Panc1 (cell line): Measurements from ENCODE around the gene ITPR3. TPM values are rescaled to one million over a fixed set of nuclear protein-coding genes. Genes with fewer than 3 reads are reported as not detected.

ENCODE experiments used
- ATAC-seq: fragments of 200-7000 bp; cut with Tn5 transposase; 2 replicates; pipeline ENCODE4 v1.9.1; 2020; ENCODE audit warnings: mild to moderate bottlenecking, moderate library complexity
- BruUV-seq: library from RNA; stranded (reverse); fragments of 400-500 nt; replicated peaks from 2 replicates; lab custom pipeline; 2021; lab: Mats Ljungman, UMichigan
- CTCF ChIA-PET: fragments of 300-600 bp; sonication (Branson Sonifier 250); formaldehyde crosslinking; loops from one replicate; lab custom pipeline; 2022; ENCODE audit warnings: antibody characterized with exemption; lab: Charles Lee
- POLR2A ChIA-PET: fragments of 300-600 bp; sonication (Branson Sonifier 250); formaldehyde crosslinking; loops from one replicate; lab custom pipeline; 2022; ENCODE audit warnings: antibody characterized with exemption; lab: Charles Lee
- DNase-seq: peaks from one replicate; pipeline ENCODE4 v3.0.0-alpha.2; 2010; ENCODE audit warnings: low read depth, low spot score
- H3K27ac ChIP-seq: 2 replicates; pipeline ENCODE4 v1.5.1; 2011; ENCODE audit warnings: mild to moderate bottlenecking, low read length, inconsistent platforms
- H3K27me3 ChIP-seq: fragments of 200-500 bp; sonication (Bioruptor generic); 2 replicates; pipeline ENCODE4 v1.6.0; 2014; ENCODE audit warnings: low read length, inconsistent platforms; ENCODE audit not compliant: control insufficient read depth, insufficient read depth
- H3K36me3 ChIP-seq: fragments of 200-500 bp; sonication (Bioruptor generic); 2 replicates; pipeline ENCODE4 v1.5.1; 2014; ENCODE audit warnings: inconsistent platforms, mild to moderate bottlenecking, low read length, moderate library complexity; ENCODE audit not compliant: control insufficient read depth, insufficient read depth
- H3K4me1 ChIP-seq: 2 replicates; pipeline ENCODE4 v1.5.1; 2011; ENCODE audit warnings: inconsistent platforms, mild to moderate bottlenecking, low read length, moderate library complexity; ENCODE audit not compliant: control insufficient read depth, insufficient read depth
- H3K4me3 ChIP-seq, 2 experiments: 2 replicates each; pipeline ENCODE4 v1.5.1; 2011 to 2012; ENCODE audit warnings: low read depth in 2 of 2, low read length in 2 of 2, mild to moderate bottlenecking in 2 of 2, inconsistent platforms in 1 of 2, moderate library complexity in 1 of 2
- H3K9me3 ChIP-seq: fragments of 200-500 bp; sonication (Bioruptor generic); 2 replicates; pipeline ENCODE4 v1.5.1; 2014; ENCODE audit warnings: low read depth, mild to moderate bottlenecking, inconsistent platforms, low read length, moderate library complexity; ENCODE audit not compliant: control insufficient read depth, insufficient read depth
- CTCF ChIP-seq: fragments of 450-650 bp; IDR thresholded peaks from 2 replicates; pipeline ENCODE4 v1.5.1; 2017; ENCODE audit warnings: mild to moderate bottlenecking
- POLR2AphosphoS5 ChIP-seq: IDR thresholded peaks from 2 replicates; pipeline ENCODE4 v1.6.1; 2012; ENCODE audit warnings: mild to moderate bottlenecking, low read depth, low read length, moderate library complexity
- REST ChIP-seq, 2 experiments: IDR thresholded peaks; 2 replicates each; pipeline ENCODE4 v1.6.1; 2011 to 2012; ENCODE audit warnings: low read depth in 2 of 2, control low read depth in 1 of 2, low read length in 1 of 2, mild to moderate bottlenecking in 1 of 2, moderate library complexity in 1 of 2; ENCODE audit not compliant: insufficient read depth in 1 of 2
- SIN3A ChIP-seq: IDR thresholded peaks from 2 replicates; pipeline ENCODE4 v1.6.1; 2012; ENCODE audit warnings: low read depth, mild to moderate bottlenecking, low read length, moderate library complexity, borderline replicate concordance; ENCODE audit not compliant: insufficient read depth
- TCF7L2 ChIP-seq: IDR thresholded peaks from 2 replicates; pipeline ENCODE4 v1.6.1; 2011; ENCODE audit warnings: mild to moderate bottlenecking, low read depth, low read length, inconsistent platforms
- in situ Hi-C: cut with HindIII; loops from 2 replicates; pipeline ENCODE4 v1.10.0; 2016; ENCODE audit warnings: low sequenced_read_pairs, low pct_unique_long_range_greater_than_20kb
- intact Hi-C: fragments of 100-400 bp; cut with micrococcal nuclease; formaldehyde crosslinking; loops from one replicate; pipeline ENCODE4 v1.10.0; 2022; ENCODE audit not compliant: unreplicated experiment
- total RNA-seq: library from RNA; stranded (reverse); gene quantifications from one replicate; pipeline ENCODE4 v1.2.1, GENCODE V29; 2021; ENCODE audit not compliant: unreplicated experiment

Gene ITPR3
- total RNA-seq, 1 experiment from 2014 or later, result 65.8 TPM

- Histone ChIP-seq H3K27me3 (peaks cover 4% of the 10 kb centered on the region; the same call in 1 of the 2 replicates), H3K9me3 (no peaks in the 10 kb centered on the region), H3K4me1 (no peaks in the 10 kb centered on the region), H3K36me3 (no peaks in the 10 kb centered on the region), H3K4me3 (no peak overlapping the region), H3K27ac (no peak overlapping the region)
- DNase-seq (no peak), ATAC-seq (no peak)
- ChIA-PET CTCF (interaction anchor here (0.5 kb wide), 1 partner anchor 44 kb away, joined by 5 read pairs; no protein-coding TSS in a partner anchor), POLR2A (no interaction called here)
- intact Hi-C loops, result no loop called here
- in situ Hi-C loops, result no loop called here
- TF ChIP-seq POLR2AphosphoS5 (no peak), TCF7L2 (no peak), REST (IDR thresholded peaks at IDR 0.05; ENCODE audit: insufficient read depth in 1 of 2, low read depth in 2 of 2, low read length in 1 of 2) (no peak), CTCF (no peak), SIN3A (no peak)
- no TSS peak for BruUV-seq
These were observed 96.9 kb downstream of the ITPR3 start for GRCh38 chr6:33717934-33718455.

- ATAC-seq, result no peak
- no peaks in the 10 kb centered on the region for H3K4me1 ChIP-seq
These were observed 97.6 kb downstream of the ITPR3 start for GRCh38 chr6:33718713-33719112.

More at GRCh38 chr6:33718713-33719112, 97.6 kb downstream of the ITPR3 start:
- H3K4me3 ChIP-seq, result no peak overlapping the region
- intact Hi-C loops, result no loop called here
- POLR2A ChIA-PET, result no interaction called here
- no peaks in the 10 kb centered on the region for H3K9me3 ChIP-seq
- CTCF ChIA-PET, result no interaction called here
- H3K27ac ChIP-seq, result no peak overlapping the region
- no peak for TF ChIP-seq POLR2AphosphoS5
- no peak for TF ChIP-seq SIN3A
- TF ChIP-seq TCF7L2, result no peak
- TF ChIP-seq REST (IDR thresholded peaks at IDR 0.05; ENCODE audit: insufficient read depth in 1 of 2, low read depth in 2 of 2, low read length in 1 of 2), result no peak
- no peak for TF ChIP-seq CTCF
- DNase-seq, result no peak
- H3K27me3 ChIP-seq, result peaks cover 4% of the 10 kb centered on the region; the same call in 1 of the 2 replicates
- BruUV-seq, result no TSS peak
- no peaks in the 10 kb centered on the region for H3K36me3 ChIP-seq
- in situ Hi-C loops, result no loop called here
